ENCODE results near the gene GALNT14. TPM values are rescaled to one million over a fixed set of nuclear protein-coding genes. Genes with fewer than 3 reads are reported as not detected.

Gene GALNT14
- total and polyA plus RNA-seq, 10 donors: 2.7 to 18.5 (median 4.5) TPM

DNA sequence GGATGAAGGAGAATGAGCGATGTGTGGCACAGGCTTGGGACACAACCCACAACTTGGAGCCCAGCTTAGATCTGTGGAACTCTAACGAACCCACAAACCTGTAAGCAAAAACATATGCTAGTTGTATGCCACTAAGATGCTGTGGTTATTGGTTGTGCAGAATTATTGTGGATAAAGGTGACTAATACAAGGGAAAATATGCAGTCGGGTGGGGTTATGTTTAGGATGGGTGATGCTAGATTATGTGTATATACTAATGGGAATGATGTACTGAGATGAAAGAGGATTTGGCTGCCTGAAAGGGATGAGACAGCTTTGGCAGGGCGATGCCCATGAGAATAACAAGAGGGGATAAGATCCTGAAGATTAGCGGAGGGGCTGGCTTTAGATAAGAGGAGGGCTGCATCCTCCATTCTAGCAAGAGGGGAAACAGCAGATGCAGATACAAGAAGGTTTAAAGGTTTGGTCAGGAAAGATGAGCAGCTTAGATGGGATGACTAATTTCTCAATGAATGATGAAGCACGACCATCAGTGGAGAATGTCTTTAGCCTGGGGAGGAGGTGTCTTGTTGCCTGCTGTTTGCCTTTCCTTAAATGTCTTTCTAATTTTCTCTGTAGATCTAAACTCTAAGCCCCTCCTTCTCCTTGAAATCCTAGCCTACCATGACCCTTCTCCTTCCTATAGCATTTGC, 49.6 kb downstream of the GALNT14 start:
- 72 to 86% (median 82%) methylated on average over 6 of the region's 6 CpGs for WGBS, 5 donors
- intact Hi-C loops (cut with DNase I; ENCODE audit: low total_unique reads): no loop called here
- Histone ChIP-seq H3K27ac (no peak overlapping the region), H3K36me3 (no peaks in the 10 kb centered on the region), H3K27me3 (replicated peaks in 1 of 7) (no peaks in the 10 kb centered on the region), H3K4me3 (no peak overlapping the region), H3K9me3 (no peaks in the 10 kb centered on the region), H3K4me1 (no peaks in the 10 kb centered on the region)
- no peak for DNase-seq
- TF ChIP-seq POLR2AphosphoS5 (IDR thresholded peaks at IDR 0.05) (no peak), POLR2A (IDR thresholded peaks at IDR 0.05) (no peak)
- TF ChIP-seq, protein P1, sequence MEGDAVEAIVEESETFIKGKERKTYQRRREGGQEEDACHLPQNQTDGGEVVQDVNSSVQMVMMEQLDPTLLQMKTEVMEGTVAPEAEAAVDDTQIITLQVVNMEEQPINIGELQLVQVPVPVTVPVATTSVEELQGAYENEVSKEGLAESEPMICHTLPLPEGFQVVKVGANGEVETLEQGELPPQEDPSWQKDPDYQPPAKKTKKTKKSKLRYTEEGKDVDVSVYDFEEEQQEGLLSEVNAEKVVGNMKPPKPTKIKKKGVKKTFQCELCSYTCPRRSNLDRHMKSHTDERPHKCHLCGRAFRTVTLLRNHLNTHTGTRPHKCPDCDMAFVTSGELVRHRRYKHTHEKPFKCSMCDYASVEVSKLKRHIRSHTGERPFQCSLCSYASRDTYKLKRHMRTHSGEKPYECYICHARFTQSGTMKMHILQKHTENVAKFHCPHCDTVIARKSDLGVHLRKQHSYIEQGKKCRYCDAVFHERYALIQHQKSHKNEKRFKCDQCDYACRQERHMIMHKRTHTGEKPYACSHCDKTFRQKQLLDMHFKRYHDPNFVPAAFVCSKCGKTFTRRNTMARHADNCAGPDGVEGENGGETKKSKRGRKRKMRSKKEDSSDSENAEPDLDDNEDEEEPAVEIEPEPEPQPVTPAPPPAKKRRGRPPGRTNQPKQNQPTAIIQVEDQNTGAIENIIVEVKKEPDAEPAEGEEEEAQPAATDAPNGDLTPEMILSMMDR (IDR thresholded peaks at IDR 0.05 in 8 of 11, conservative IDR thresholded peaks at IDR 0.05 in 3 of 11): no peak

DNA sequence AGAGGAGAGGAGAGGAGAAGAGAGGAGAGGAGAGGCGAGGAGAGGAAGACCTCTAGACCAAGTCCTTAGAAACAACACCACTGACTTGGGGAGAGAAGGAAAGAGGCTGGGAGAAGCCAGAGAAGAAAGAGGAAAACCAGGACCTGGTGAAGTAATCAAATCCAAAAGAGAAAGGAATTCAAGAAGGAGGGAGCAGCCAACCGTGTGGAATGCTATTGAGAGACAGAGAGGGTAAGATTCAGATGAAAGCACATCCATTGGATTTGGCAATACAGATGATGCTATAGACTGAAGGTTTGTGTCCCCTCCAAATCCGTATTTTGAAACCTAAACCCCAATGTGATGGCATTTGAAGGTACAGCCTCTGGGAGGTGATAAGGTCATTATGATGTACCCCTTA, 50.7 kb downstream of the GALNT14 start:
- no peaks in the 10 kb centered on the region for H3K9me3 ChIP-seq
- no peaks in the 10 kb centered on the region for H3K4me1 ChIP-seq
- no peak overlapping the region for H3K4me3 ChIP-seq
- TF ChIP-seq, protein P1 (IDR thresholded peaks at IDR 0.05 in 8 of 11, conservative IDR thresholded peaks at IDR 0.05 in 3 of 11): no peak
- TF ChIP-seq POLR2AphosphoS5 (IDR thresholded peaks at IDR 0.05): no peak
- no peak for TF ChIP-seq POLR2A (IDR thresholded peaks at IDR 0.05)
- DNase-seq: no peak
- H3K27me3 ChIP-seq (replicated peaks in 1 of 7): no peaks in the 10 kb centered on the region
- H3K36me3 ChIP-seq: no peaks in the 10 kb centered on the region
- no peak overlapping the region for H3K27ac ChIP-seq
- intact Hi-C loops (cut with DNase I; ENCODE audit: low total_unique reads): no loop called here
- 81 to 93% (median 84%) methylated on average over 3 of the region's 3 CpGs for WGBS, 5 donors

DNA sequence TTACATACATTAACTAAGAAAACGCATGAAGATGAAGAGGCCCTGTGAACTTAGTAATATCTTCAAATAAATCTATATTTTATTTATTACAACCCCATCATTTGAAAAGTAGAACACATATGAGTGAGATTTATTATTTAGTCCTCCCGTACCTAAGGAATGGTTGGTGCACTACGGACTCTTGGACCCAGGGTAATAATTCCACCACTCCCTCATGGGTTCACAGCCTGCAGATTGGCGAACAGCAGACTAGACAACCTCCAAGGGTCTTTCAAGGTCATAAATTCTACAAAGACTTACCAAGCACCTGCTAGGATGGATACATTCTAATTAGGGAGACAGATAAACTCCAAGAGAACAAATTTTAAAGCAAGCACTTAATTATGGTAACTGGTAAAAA, 51.6 kb downstream of the GALNT14 start:
- WGBS, 5 donors: 89 to 96% (median 91%) methylated on average over 4 of the region's 4 CpGs
- TF ChIP-seq POLR2AphosphoS5 (IDR thresholded peaks at IDR 0.05) (no peak), POLR2A (IDR thresholded peaks at IDR 0.05) (no peak)
- TF ChIP-seq, protein P1 (IDR thresholded peaks at IDR 0.05 in 8 of 11, conservative IDR thresholded peaks at IDR 0.05 in 3 of 11): no peak

DNA sequence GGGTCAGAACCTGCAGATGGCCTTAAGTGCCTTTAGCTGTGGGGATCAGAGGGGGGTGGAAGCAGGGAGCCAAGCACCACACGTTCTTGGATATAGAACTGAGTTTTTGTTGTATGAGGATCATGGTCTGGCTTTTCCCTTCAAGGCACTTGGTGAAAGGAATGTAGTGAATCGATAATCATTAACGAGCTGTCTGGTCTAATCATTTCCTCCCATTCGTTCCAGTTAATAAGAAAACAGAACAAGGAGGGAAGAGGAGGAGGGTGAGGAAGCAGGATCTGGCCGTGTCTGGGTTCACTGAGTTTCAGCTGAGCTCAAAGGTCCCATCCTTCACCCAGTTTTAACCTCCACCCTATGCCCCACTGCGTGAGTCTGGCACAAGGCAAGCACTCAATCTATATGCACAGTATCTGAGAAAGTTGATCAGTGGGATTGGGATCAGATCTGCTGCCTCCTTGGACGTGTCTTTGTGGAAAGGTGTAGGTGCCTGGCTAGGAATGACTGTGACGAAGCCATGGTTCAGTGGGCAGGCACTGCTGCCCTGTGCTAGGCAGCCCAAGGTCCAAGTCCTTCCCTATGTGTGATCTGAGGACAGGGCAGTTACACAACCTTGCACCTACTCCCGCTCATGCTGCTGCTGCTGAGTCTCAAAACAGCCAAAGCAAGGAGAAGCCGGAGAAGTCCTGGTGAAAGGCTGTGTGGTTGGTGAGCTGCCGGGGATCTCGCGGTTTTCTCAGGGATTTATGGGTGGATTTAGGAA, 54.8 kb downstream of the GALNT14 start:
- WGBS, 5 donors: 75 to 86% (median 85%) methylated on average over 13 of the region's 13 CpGs
- Histone ChIP-seq H3K27ac (no peak overlapping the region), H3K9me3 (no peaks in the 10 kb centered on the region), H3K27me3 (replicated peaks in 1 of 7) (no peaks in the 10 kb centered on the region), H3K36me3 (no peaks in the 10 kb centered on the region), H3K4me1 (no peaks in the 10 kb centered on the region), H3K4me3 (no peak overlapping the region)
- intact Hi-C loops (cut with DNase I; ENCODE audit: low total_unique reads): no loop called here
- TF ChIP-seq POLR2A (IDR thresholded peaks at IDR 0.05): no peak
- TF ChIP-seq, protein P1 (IDR thresholded peaks at IDR 0.05 in 8 of 11, conservative IDR thresholded peaks at IDR 0.05 in 3 of 11): no peak
- no peak for TF ChIP-seq POLR2AphosphoS5 (IDR thresholded peaks at IDR 0.05)
- no peak for DNase-seq

More for the DNA sequence above, 51.6 kb downstream of the GALNT14 start:
- DNase-seq: no peak
- intact Hi-C loops (cut with DNase I; ENCODE audit: low total_unique reads): no loop called here
- Histone ChIP-seq H3K27ac (no peak overlapping the region), H3K36me3 (no peaks in the 10 kb centered on the region), H3K27me3 (replicated peaks in 1 of 7) (no peaks in the 10 kb centered on the region), H3K4me3 (no peak overlapping the region), H3K4me1 (no peaks in the 10 kb centered on the region), H3K9me3 (no peaks in the 10 kb centered on the region)
